ENCODE measurements around the gene WDR64.

- TF ChIP-seq CTCF (IDR thresholded peaks at IDR 0.05; ENCODE audit: poor library complexity, severe bottlenecking) (no peak), REST (IDR thresholded peaks at IDR 0.05; ENCODE audit: borderline replicate concordance) (no peak), POLR2AphosphoS5 (IDR thresholded peaks at IDR 0.05) (no peak), EZH2 (IDR thresholded peaks at IDR 0.05; ENCODE audit: borderline replicate concordance, insufficient read depth, low read length, poor library complexity, severe bottlenecking) (no peak), RAD21 (conservative IDR thresholded peaks at IDR 0.05) (no peak), SMC3 (conservative IDR thresholded peaks at IDR 0.05; ENCODE audit: poor library complexity) (no peak)
These were observed 22.8 kb downstream of the WDR64 start for GRCh38 chr1:241674805-241675384.

Data from neural cell (in vitro differentiated cells).